GM19043 (cell line): Measurements from ENCODE around the gene TBC1D26.
"Not testable (repeated sequence)": the region's sequence is repeated elsewhere in the genome, so short reads cannot be mapped to it uniquely, and the experiment has no call there.

ENCODE experiments used
- ATAC-seq: cut with Tn5 transposase; IDR thresholded peaks from one replicate; pipeline ENCODE4 v1.9.1; 2021; ENCODE audit warnings: low read depth; ENCODE audit not compliant: unreplicated experiment

TBC1D26 gene

GRCh38 chr17:15742051-15742795, 10.1 kb downstream of the TBC1D26 start:
- no peak for ATAC-seq

GRCh38 chr17:15742921-15743320, 10.8 kb downstream of the TBC1D26 start:
- ATAC-seq = no peak

GRCh38 chr17:15744074-15744676, 12.1 kb downstream of the TBC1D26 start:
- no peak for ATAC-seq

- no peak for ATAC-seq
Measured at GRCh38 chr17:15744885-15745284, 12.8 kb downstream of the TBC1D26 start.

GRCh38 chr17:15749403-15749802, 17.3 kb downstream of the TBC1D26 start:
- ATAC-seq = not testable (repeated sequence)

GRCh38 chr17:15768865-15769533, 36.9 kb downstream of the TBC1D26 start:
- ATAC-seq = not testable (repeated sequence)

GRCh38 chr17:15770679-15771078, 38.6 kb downstream of the TBC1D26 start:
- ATAC-seq = not testable (repeated sequence)

GRCh38 chr17:15776871-15777270, 44.8 kb downstream of the TBC1D26 start:
- ATAC-seq = no peak

GRCh38 chr17:15777297-15777696, 45.2 kb downstream of the TBC1D26 start:
- no peak for ATAC-seq

GRCh38 chr17:15777717-15778116, 45.6 kb downstream of the TBC1D26 start:
- ATAC-seq = no peak

GRCh38 chr17:15779119-15779518, 47.0 kb downstream of the TBC1D26 start:
- ATAC-seq = no peak

- no peak for ATAC-seq
Measured at GRCh38 chr17:15780188-15780587, 48.1 kb downstream of the TBC1D26 start.

GRCh38 chr17:15782866-15783265, 50.8 kb downstream of the TBC1D26 start:
- ATAC-seq = no peak

GRCh38 chr17:15783461-15783860, 51.4 kb downstream of the TBC1D26 start:
- no peak for ATAC-seq

- ATAC-seq = not testable (repeated sequence)
Measured at GRCh38 chr17:15784351-15784750, 52.3 kb downstream of the TBC1D26 start.

GRCh38 chr17:15787363-15788075, 55.4 kb downstream of the TBC1D26 start:
- not testable (repeated sequence) for ATAC-seq

GRCh38 chr17:15788365-15788764, 56.3 kb downstream of the TBC1D26 start:
- ATAC-seq = not testable (repeated sequence)
